SH-SY5Y (cell line): ENCODE measurements around the gene UFD1.

Experiments
- GATA2 ChIP-seq: IDR thresholded peaks from 2 replicates; pipeline ENCODE4 v1.6.1; 2011; ENCODE audit warnings: mild to moderate bottlenecking, low read depth, low read length
- GATA3 ChIP-seq: IDR thresholded peaks from 2 replicates; pipeline ENCODE4 v1.6.1; 2011; ENCODE audit warnings: low read depth, mild to moderate bottlenecking, low read length, moderate library complexity

GRCh38 chr22:19401483-19401882 is 77.5 kb downstream of the UFD1 start:
- no peak for TF ChIP-seq GATA2
- TF ChIP-seq GATA3 = no peak
